Measurements from ENCODE around the gene CAP2.

Gene CAP2

DNA sequence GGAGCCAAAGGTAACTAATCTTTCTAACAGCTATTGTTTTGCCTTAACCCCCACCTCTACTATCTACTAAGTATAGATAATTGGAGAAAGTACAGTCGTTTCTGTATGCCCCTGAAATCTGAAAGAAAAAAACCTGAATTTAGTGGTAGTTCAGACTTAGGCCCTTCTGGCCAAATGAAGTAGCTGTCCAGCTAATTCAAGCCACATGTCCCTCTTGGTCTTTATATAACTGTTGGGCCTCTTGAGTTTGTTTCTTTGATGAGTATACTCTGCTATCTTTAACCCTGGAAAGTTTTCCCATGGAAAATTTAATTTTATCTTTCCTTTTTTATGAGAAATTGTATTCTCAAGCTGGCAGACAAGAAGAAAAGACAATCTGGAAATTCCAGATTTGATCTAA, 133.7 kb downstream of the CAP2 start:
- no peak overlapping the region for H3K9ac ChIP-seq (ENCODE audit: low read depth, low read length, poor library complexity)
- no CpG with 5 or more reads among the region's 1 CpG for WGBS, 2 donors (ENCODE audit: extremely low coverage in 2 of 2, insufficient read length in 2 of 2, insufficient replicate concordance in 1 of 2)
- H3K18ac ChIP-seq (ENCODE audit: low read length), result no peak overlapping the region
- H2BK12ac ChIP-seq (ENCODE audit: low read length), result no peak overlapping the region
- H2BK5ac ChIP-seq (ENCODE audit: low read length), result no peak overlapping the region
- no peak overlapping the region for H2AK5ac ChIP-seq (ENCODE audit: low read depth, low read length)
- H3K27me3 ChIP-seq (ENCODE audit: control insufficient read depth in 3 of 3, insufficient read depth in 3 of 3, low read depth in 1 of 3, low read length in 3 of 3), result no peaks in the 10 kb centered on the region
- H3K4ac ChIP-seq (ENCODE audit: low read length), result no peak overlapping the region
- H4K91ac ChIP-seq (ENCODE audit: low read depth, low read length, poor library complexity), result no peak overlapping the region
- no peak overlapping the region for H3K14ac ChIP-seq (ENCODE audit: low read length)
- H2AFZ ChIP-seq (ENCODE audit: low read length), result no peak overlapping the region
- DNase-seq (ENCODE audit: low spot score), result no peak
- H3K4me2 ChIP-seq (ENCODE audit: insufficient read depth, low read length, poor library complexity, severe bottlenecking), result no peak overlapping the region
- no peak overlapping the region for H3K27ac ChIP-seq (replicated peaks; ENCODE audit: low read length)
- H3K9me3 ChIP-seq (replicated peaks in 1 of 2; ENCODE audit: control insufficient read depth in 2 of 2, insufficient read depth in 1 of 2, low read depth in 1 of 2, low read length in 2 of 2), result peaks cover 0 to 2% of the 10 kb centered on the region in 2 donors
- no peak overlapping the region for H2BK120ac ChIP-seq (ENCODE audit: low read depth, low read length)
- no peak overlapping the region for H4K8ac ChIP-seq (ENCODE audit: low read depth, low read length)
- no peak overlapping the region for H3K4me3 ChIP-seq (ENCODE audit: low read length in 2 of 2)
- H3K4me1 ChIP-seq (ENCODE audit: control insufficient read depth in 2 of 2, insufficient read depth in 1 of 2, low read depth in 1 of 2, low read length in 2 of 2), result no peaks in the 10 kb centered on the region
- no peaks in the 10 kb centered on the region for H3K79me1 ChIP-seq (ENCODE audit: low read depth, low read length)
- no peak overlapping the region for H3K23ac ChIP-seq (ENCODE audit: low read depth, low read length, poor library complexity)
- no peak overlapping the region for H2BK15ac ChIP-seq (ENCODE audit: low read length)
- peaks cover 2 to 4% of the 10 kb centered on the region in 2 donors for H3K36me3 ChIP-seq (replicated peaks in 1 of 2; ENCODE audit: control insufficient read depth in 2 of 2, insufficient read depth in 2 of 2, low read length in 2 of 2)

DNA sequence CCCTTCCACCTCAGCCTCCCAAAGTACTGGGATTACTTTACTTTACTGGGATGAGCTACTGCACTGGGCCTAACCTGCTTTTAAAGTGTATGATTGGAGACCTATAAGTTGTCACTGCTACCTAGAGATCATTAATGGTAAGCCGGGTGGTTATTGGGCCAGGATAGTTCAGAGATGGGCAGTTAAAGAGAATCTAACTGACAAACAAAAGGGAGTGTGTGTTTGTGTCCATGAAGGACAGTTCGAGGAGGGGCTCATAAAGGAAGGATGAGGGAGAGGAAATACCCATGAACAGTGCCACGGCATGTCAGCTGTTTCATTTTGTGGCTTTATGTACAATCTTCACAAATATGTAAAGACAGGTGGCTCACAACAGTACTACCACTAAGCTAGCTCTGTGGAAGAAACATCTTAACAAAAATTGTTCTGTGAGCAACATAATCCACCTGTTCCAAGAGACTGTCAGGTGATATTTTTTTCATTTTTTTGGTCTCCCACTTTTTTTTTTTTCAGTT, 137.0 kb downstream of the CAP2 start:
- Histone ChIP-seq H3K4ac (ENCODE audit: low read length) (no peak overlapping the region), H2BK120ac (ENCODE audit: low read depth, low read length) (no peak overlapping the region), H3K27ac (replicated peaks; ENCODE audit: low read length) (no peak overlapping the region), H3K14ac (ENCODE audit: low read length) (no peak overlapping the region), H3K27me3 (ENCODE audit: control insufficient read depth in 3 of 3, insufficient read depth in 3 of 3, low read depth in 1 of 3, low read length in 3 of 3) (no peaks in the 10 kb centered on the region), H3K9me3 (replicated peaks in 1 of 2; ENCODE audit: control insufficient read depth in 2 of 2, insufficient read depth in 1 of 2, low read depth in 1 of 2, low read length in 2 of 2) (peaks cover 0 to 3% of the 10 kb centered on the region in 2 donors), H2BK15ac (ENCODE audit: low read length) (no peak overlapping the region), H2AFZ (ENCODE audit: low read length) (no peak overlapping the region), H3K4me2 (ENCODE audit: insufficient read depth, low read length, poor library complexity, severe bottlenecking) (no peak overlapping the region), H3K23ac (ENCODE audit: low read depth, low read length, poor library complexity) (no peak overlapping the region), H3K79me1 (ENCODE audit: low read depth, low read length) (no peaks in the 10 kb centered on the region), H4K91ac (ENCODE audit: low read depth, low read length, poor library complexity) (no peak overlapping the region), H3K4me1 (ENCODE audit: control insufficient read depth in 2 of 2, insufficient read depth in 1 of 2, low read depth in 1 of 2, low read length in 2 of 2) (no peaks in the 10 kb centered on the region), H3K36me3 (replicated peaks in 1 of 2; ENCODE audit: control insufficient read depth in 2 of 2, insufficient read depth in 2 of 2, low read length in 2 of 2) (peaks cover 2 to 7% of the 10 kb centered on the region in 2 donors), H2AK5ac (ENCODE audit: low read depth, low read length) (no peak overlapping the region), H3K18ac (ENCODE audit: low read length) (no peak overlapping the region), H2BK12ac (ENCODE audit: low read length) (no peak overlapping the region), H2BK5ac (ENCODE audit: low read length) (no peak overlapping the region), H3K9ac (ENCODE audit: low read depth, low read length, poor library complexity) (no peak overlapping the region), H4K8ac (ENCODE audit: low read depth, low read length) (no peak overlapping the region), H3K4me3 (ENCODE audit: low read length in 2 of 2) (no peak overlapping the region)
- DNase-seq (ENCODE audit: low spot score), result no peak
- no CpG with 5 or more reads among the region's 3 CpGs for WGBS, 2 donors (ENCODE audit: extremely low coverage in 2 of 2, insufficient read length in 2 of 2, insufficient replicate concordance in 1 of 2)

DNA sequence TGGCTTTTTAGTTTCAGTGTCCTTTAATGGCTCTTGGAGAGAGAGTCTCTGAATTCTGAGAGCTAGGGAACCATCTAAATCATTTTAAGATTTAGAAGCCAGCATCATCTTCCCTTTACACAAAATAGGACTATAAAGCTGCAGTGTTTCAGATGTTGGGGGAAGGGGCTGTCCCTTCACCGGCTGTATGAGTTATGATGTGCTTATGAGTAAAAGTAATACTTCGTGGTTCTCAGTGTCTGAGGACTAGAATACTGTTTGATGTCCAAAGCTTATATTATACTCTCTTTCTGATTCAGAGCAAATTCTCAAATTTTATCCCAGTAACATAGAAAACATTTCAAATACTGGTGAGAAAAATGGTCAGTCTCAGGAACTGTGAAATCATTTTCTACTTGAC, 143.2 kb downstream of the CAP2 start:
- H2BK120ac ChIP-seq (ENCODE audit: low read depth, low read length), result no peak overlapping the region
- H3K9ac ChIP-seq (ENCODE audit: low read depth, low read length, poor library complexity), result no peak overlapping the region
- no peak overlapping the region for H3K23ac ChIP-seq (ENCODE audit: low read depth, low read length, poor library complexity)
- H2BK5ac ChIP-seq (ENCODE audit: low read length), result no peak overlapping the region
- H2AFZ ChIP-seq (ENCODE audit: low read length), result peak overlapping the region; percentile 35
- no peak overlapping the region for H4K8ac ChIP-seq (ENCODE audit: low read depth, low read length)
- H3K18ac ChIP-seq (ENCODE audit: low read length), result no peak overlapping the region
- no peaks in the 10 kb centered on the region for H3K79me1 ChIP-seq (ENCODE audit: low read depth, low read length)
- no CpG with 5 or more reads among the region's 2 CpGs for WGBS, 2 donors (ENCODE audit: extremely low coverage in 2 of 2, insufficient read length in 2 of 2, insufficient replicate concordance in 1 of 2)
- H4K91ac ChIP-seq (ENCODE audit: low read depth, low read length, poor library complexity), result no peak overlapping the region
- H3K4ac ChIP-seq (ENCODE audit: low read length), result no peak overlapping the region
- no peak overlapping the region for H2BK15ac ChIP-seq (ENCODE audit: low read length)
- H3K9me3 ChIP-seq (replicated peaks in 1 of 2; ENCODE audit: control insufficient read depth in 2 of 2, insufficient read depth in 1 of 2, low read depth in 1 of 2, low read length in 2 of 2), result peaks cover 0 to 3% of the 10 kb centered on the region in 2 donors
- H3K27ac ChIP-seq (replicated peaks; ENCODE audit: low read length), result no peak overlapping the region
- no peaks in the 10 kb centered on the region for H3K27me3 ChIP-seq (ENCODE audit: control insufficient read depth in 3 of 3, insufficient read depth in 3 of 3, low read depth in 1 of 3, low read length in 3 of 3)
- DNase-seq (ENCODE audit: low spot score), result no peak
- no peak overlapping the region for H2BK12ac ChIP-seq (ENCODE audit: low read length)
- no peak overlapping the region for H2AK5ac ChIP-seq (ENCODE audit: low read depth, low read length)
- no peak overlapping the region for H3K4me2 ChIP-seq (ENCODE audit: insufficient read depth, low read length, poor library complexity, severe bottlenecking)
- H3K36me3 ChIP-seq (replicated peaks in 1 of 2; ENCODE audit: control insufficient read depth in 2 of 2, insufficient read depth in 2 of 2, low read length in 2 of 2), result peaks cover 3 to 22% of the 10 kb centered on the region in 2 donors
- no peak overlapping the region for H3K14ac ChIP-seq (ENCODE audit: low read length)
- no peaks in the 10 kb centered on the region for H3K4me1 ChIP-seq (ENCODE audit: control insufficient read depth in 2 of 2, insufficient read depth in 1 of 2, low read depth in 1 of 2, low read length in 2 of 2)
- no peak overlapping the region for H3K4me3 ChIP-seq (ENCODE audit: low read length in 2 of 2)

DNA sequence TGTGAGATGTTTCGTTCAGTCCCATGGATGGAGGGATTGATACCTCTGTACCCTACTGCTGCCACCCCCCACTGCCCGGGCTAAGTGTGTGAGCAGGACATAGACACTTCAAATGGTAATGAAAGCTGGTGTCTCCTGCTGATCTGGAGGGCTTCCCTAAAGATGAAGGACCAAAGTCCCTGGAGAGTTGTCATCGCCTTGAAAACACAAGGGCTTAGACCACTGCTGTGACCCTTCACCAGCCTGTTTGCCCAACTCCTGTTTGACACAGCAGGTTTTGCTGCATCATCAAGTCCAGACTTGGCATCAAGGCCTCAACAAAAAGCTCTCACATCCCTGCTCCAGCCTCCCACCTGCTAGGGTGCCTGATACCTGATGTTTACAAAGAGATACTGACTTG, 148.8 kb downstream of the CAP2 start:
- Histone ChIP-seq H3K14ac (ENCODE audit: low read length) (no peak overlapping the region), H2AK5ac (ENCODE audit: low read depth, low read length) (no peak overlapping the region), H3K9ac (ENCODE audit: low read depth, low read length, poor library complexity) (no peak overlapping the region), H4K8ac (ENCODE audit: low read depth, low read length) (no peak overlapping the region), H2AFZ (ENCODE audit: low read length) (no peak overlapping the region), H3K27me3 (ENCODE audit: control insufficient read depth in 3 of 3, insufficient read depth in 3 of 3, low read depth in 1 of 3, low read length in 3 of 3) (no peaks in the 10 kb centered on the region), H2BK120ac (ENCODE audit: low read depth, low read length) (no peak overlapping the region), H2BK12ac (ENCODE audit: low read length) (no peak overlapping the region), H4K91ac (ENCODE audit: low read depth, low read length, poor library complexity) (no peak overlapping the region), H3K4me1 (ENCODE audit: control insufficient read depth in 2 of 2, insufficient read depth in 1 of 2, low read depth in 1 of 2, low read length in 2 of 2) (no peaks in the 10 kb centered on the region), H2BK15ac (ENCODE audit: low read length) (no peak overlapping the region), H3K9me3 (replicated peaks in 1 of 2; ENCODE audit: control insufficient read depth in 2 of 2, insufficient read depth in 1 of 2, low read depth in 1 of 2, low read length in 2 of 2) (no peaks in the 10 kb centered on the region), H3K4ac (ENCODE audit: low read length) (no peak overlapping the region), H3K18ac (ENCODE audit: low read length) (no peak overlapping the region), H3K23ac (ENCODE audit: low read depth, low read length, poor library complexity) (peak overlapping the region; percentile 50), H3K4me2 (ENCODE audit: insufficient read depth, low read length, poor library complexity, severe bottlenecking) (no peak overlapping the region), H2BK5ac (ENCODE audit: low read length) (no peak overlapping the region), H3K36me3 (replicated peaks in 1 of 2; ENCODE audit: control insufficient read depth in 2 of 2, insufficient read depth in 2 of 2, low read length in 2 of 2) (peaks cover 9 to 43% of the 10 kb centered on the region in 2 donors), H3K4me3 (ENCODE audit: low read length in 2 of 2) (no peak overlapping the region), H3K27ac (replicated peaks; ENCODE audit: low read length) (no peak overlapping the region), H3K79me1 (ENCODE audit: low read depth, low read length) (no peaks in the 10 kb centered on the region)
- no peak for DNase-seq (ENCODE audit: low spot score)
- WGBS, 2 donors (ENCODE audit: extremely low coverage in 2 of 2, insufficient read length in 2 of 2, insufficient replicate concordance in 1 of 2), result no CpG with 5 or more reads among the region's 3 CpGs
